Activated CD8-positive, alpha-beta memory T cell treated with anti-CD3 and anti-CD28 coated beads for 36 hours (primary cell): ENCODE measurements around the gene RAB8B. TPM values are rescaled to one million over a fixed set of nuclear protein-coding genes. Genes with fewer than 3 reads are reported as not detected.

Experiments
- CTCF ChIA-PET: fragments of 350-600 bp; sonication (Branson Sonifier 250); formaldehyde crosslinking; loops from one replicate; lab custom pipeline; 2021; ENCODE audit warnings: antibody characterized with exemption; lab: Charles Lee
- POLR2A ChIA-PET: fragments of 350-600 bp; sonication (Branson Sonifier 250); formaldehyde crosslinking; loops from one replicate; lab custom pipeline; 2021; ENCODE audit warnings: antibody characterized with exemption; lab: Charles Lee
- total RNA-seq, 2 experiments: library from RNA; stranded (reverse); gene quantifications; one replicate each; pipeline ENCODE4 v1.2.3, GENCODE V29; 2021

RAB8B gene
- total RNA-seq, 2 experiments from 2014 or later, result 156 to 165 TPM

- POLR2A ChIA-PET, result no interaction called here
- CTCF ChIA-PET, result no interaction called here
Measured at GRCh38 chr15:63176302-63176701, 13.1 kb upstream of the RAB8B start.

GRCh38 chr15:63178034-63178433, 11.4 kb upstream of the RAB8B start:
- POLR2A ChIA-PET, result no interaction called here
- CTCF ChIA-PET, result interaction anchor here (1.7 kb wide), 1 partner anchor 71 kb away, joined by 4 read pairs; no protein-coding TSS in a partner anchor

GRCh38 chr15:63180746-63181145, 8.7 kb upstream of the RAB8B start:
- ChIA-PET POLR2A (no interaction called here), CTCF (no interaction called here)

GRCh38 chr15:63181648-63182047, 7.8 kb upstream of the RAB8B start:
- CTCF ChIA-PET, result no interaction called here
- POLR2A ChIA-PET, result no interaction called here

GRCh38 chr15:63185206-63185605, 4.2 kb upstream of the RAB8B start:
- POLR2A ChIA-PET, result no interaction called here
- CTCF ChIA-PET, result no interaction called here

GRCh38 chr15:63186065-63186464, 3.3 kb upstream of the RAB8B start:
- POLR2A ChIA-PET, result interaction anchor here (1.2 kb wide), 1 partner anchor 17 kb away, joined by 3 read pairs; no protein-coding TSS in a partner anchor
- CTCF ChIA-PET, result no interaction called here

GRCh38 chr15:63187589-63188226, 1.7 kb upstream of the RAB8B start:
- POLR2A ChIA-PET, result interaction anchor here (1.0 kb wide), 1 partner anchor 31 kb away, joined by 3 read pairs; the partner anchor contains the start of gene RPS27L
- CTCF ChIA-PET, result interaction anchor here (0.6 kb wide), 1 partner anchor 38 kb away, joined by 3 read pairs; no protein-coding TSS in a partner anchor

GRCh38 chr15:63188247-63188925, 1.0 kb upstream of the RAB8B start:
- CTCF ChIA-PET, result interaction anchor here (0.6 kb wide), 1 partner anchor 37 kb away, joined by 3 read pairs; no protein-coding TSS in a partner anchor
- POLR2A ChIA-PET, result interaction anchor here (1.0 kb wide), 1 partner anchor 31 kb away, joined by 3 read pairs; the partner anchor contains the start of gene RPS27L

GRCh38 chr15:63189941-63190768, 749 bp downstream of the RAB8B start:
- POLR2A ChIA-PET, result interaction anchor here (0.8 kb wide), 1 partner anchor 33 kb away, joined by 4 read pairs; the partner anchor contains the start of gene RPS27L
- CTCF ChIA-PET, result interaction anchor here (1.7 to 2.3 kb wide), 2 partner anchors 13 to 33 kb away, joined by 4 to 22 read pairs; partner anchors contain the start of gene RPS27L

- CTCF ChIA-PET, result interaction anchor here (1.1 to 2.3 kb wide), 5 partner anchors 12 to 40 kb away, joined by 3 to 22 read pairs (median 4); partner anchors contain the start of gene RPS27L
Measured at GRCh38 chr15:63190769-63191649, 1.6 kb downstream of the RAB8B start.

GRCh38 chr15:63191895-63192618, 2.7 kb downstream of the RAB8B start:
- ChIA-PET CTCF (interaction anchor here (0.6 to 2.3 kb wide), 9 partner anchors 11 to 47 kb away, joined by 3 to 22 read pairs (median 4); partner anchors contain the start of gene RPS27L), POLR2A (interaction anchor here (0.6 to 1.8 kb wide), 8 partner anchors 9 to 86 kb away, joined by 3 to 7 read pairs (median 4); partner anchors contain the start of gene RPS27L)

More at GRCh38 chr15:63190769-63191649, 1.6 kb downstream of the RAB8B start:
- POLR2A ChIA-PET, result interaction anchor here (0.8 to 1.8 kb wide), 6 partner anchors 10 to 34 kb away, joined by 4 to 7 read pairs (median 5); partner anchors contain the start of gene RPS27L

GRCh38 chr15:63192619-63193206, 3.3 kb downstream of the RAB8B start:
- CTCF ChIA-PET, result interaction anchor here (0.6 to 2.3 kb wide), 6 partner anchors 11 to 46 kb away, joined by 3 to 22 read pairs (median 4); no protein-coding TSS in a partner anchor
- POLR2A ChIA-PET, result interaction anchor here (1.1 to 1.8 kb wide), 5 partner anchors 8 to 40 kb away, joined by 3 to 5 read pairs (median 5); no protein-coding TSS in a partner anchor

GRCh38 chr15:63194302-63194701, 4.9 kb downstream of the RAB8B start:
- ChIA-PET POLR2A (interaction anchor here (0.7 to 1.2 kb wide), 3 partner anchors 18 to 410 kb away, joined by 3 read pairs; no protein-coding TSS in a partner anchor), CTCF (interaction anchor here (1.2 to 2.2 kb wide), 3 partner anchors 20 to 65 kb away, joined by 3 to 6 read pairs (median 3); no protein-coding TSS in a partner anchor)

GRCh38 chr15:63194880-63195568, 5.6 kb downstream of the RAB8B start:
- POLR2A ChIA-PET, result interaction anchor here (0.9 kb wide), 1 partner anchor 409 kb away, joined by 3 read pairs; no protein-coding TSS in a partner anchor

GRCh38 chr15:63195569-63196015, 6.2 kb downstream of the RAB8B start:
- CTCF ChIA-PET, result interaction anchor here (0.8 kb wide), 1 partner anchor 14 kb away, joined by 3 read pairs; no protein-coding TSS in a partner anchor
- POLR2A ChIA-PET, result no interaction called here

More at GRCh38 chr15:63194880-63195568, 5.6 kb downstream of the RAB8B start:
- CTCF ChIA-PET, result interaction anchor here (1.7 kb wide), 1 partner anchor 36 kb away, joined by 3 read pairs; no protein-coding TSS in a partner anchor
